ENCODE results near the gene TECPR2. TPM values are rescaled to one million over a fixed set of nuclear protein-coding genes. Genes with fewer than 3 reads are reported as not detected.

The TECPR2 gene
- polyA plus RNA-seq, 1 donor (not counting 4 experiments of a cell fraction or from before 2014, with no cell fraction given) = 8.3 TPM

DNA sequence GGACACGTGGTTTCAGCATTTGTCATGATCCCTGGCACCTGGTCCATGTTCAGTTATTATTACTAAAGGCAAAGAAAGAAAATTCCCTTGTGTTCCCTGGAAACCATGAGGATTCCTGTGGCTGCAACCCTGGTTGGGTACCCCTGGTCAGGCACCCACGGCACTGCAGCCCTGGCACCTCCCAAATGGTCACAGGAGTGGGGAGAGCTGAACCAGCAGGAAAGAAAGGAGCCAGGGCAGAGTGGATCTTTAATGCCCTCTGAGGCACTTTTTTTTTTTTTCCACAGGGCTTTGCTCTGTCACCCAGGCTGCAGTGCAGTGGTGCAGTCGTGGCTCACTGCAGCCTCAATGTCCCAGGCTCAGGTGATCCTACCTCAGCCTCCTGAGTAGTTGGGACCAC is 17.5 kb upstream of the TECPR2 start:
- no peak overlapping the region for H3K4me2 ChIP-seq (ENCODE audit: control insufficient read depth, extremely low read depth, insufficient read depth, low read depth, low read length)
- H3K36me3 ChIP-seq (ENCODE audit: control insufficient read depth in 2 of 2, extremely low read depth in 1 of 2, insufficient read depth in 2 of 2, low read length in 2 of 2) = peaks cover 20% of the 10 kb centered on the region in 2 experiments
- H3K9ac ChIP-seq (ENCODE audit: control insufficient read depth, extremely low read depth, insufficient read depth, low read length) = no peak overlapping the region
- TF ChIP-seq, protein P1, sequence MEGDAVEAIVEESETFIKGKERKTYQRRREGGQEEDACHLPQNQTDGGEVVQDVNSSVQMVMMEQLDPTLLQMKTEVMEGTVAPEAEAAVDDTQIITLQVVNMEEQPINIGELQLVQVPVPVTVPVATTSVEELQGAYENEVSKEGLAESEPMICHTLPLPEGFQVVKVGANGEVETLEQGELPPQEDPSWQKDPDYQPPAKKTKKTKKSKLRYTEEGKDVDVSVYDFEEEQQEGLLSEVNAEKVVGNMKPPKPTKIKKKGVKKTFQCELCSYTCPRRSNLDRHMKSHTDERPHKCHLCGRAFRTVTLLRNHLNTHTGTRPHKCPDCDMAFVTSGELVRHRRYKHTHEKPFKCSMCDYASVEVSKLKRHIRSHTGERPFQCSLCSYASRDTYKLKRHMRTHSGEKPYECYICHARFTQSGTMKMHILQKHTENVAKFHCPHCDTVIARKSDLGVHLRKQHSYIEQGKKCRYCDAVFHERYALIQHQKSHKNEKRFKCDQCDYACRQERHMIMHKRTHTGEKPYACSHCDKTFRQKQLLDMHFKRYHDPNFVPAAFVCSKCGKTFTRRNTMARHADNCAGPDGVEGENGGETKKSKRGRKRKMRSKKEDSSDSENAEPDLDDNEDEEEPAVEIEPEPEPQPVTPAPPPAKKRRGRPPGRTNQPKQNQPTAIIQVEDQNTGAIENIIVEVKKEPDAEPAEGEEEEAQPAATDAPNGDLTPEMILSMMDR (optimal IDR thresholded peaks at IDR 0.05 in 1 of 3, IDR thresholded peaks at IDR 0.05 in 1 of 3, conservative IDR thresholded peaks at IDR 0.05 in 1 of 3; ENCODE audit: extremely low read depth in 1 of 3, insufficient read depth in 2 of 3, low read length in 3 of 3) = no peak
- no peak for TF ChIP-seq EZH2 (IDR thresholded peaks at IDR 0.05; ENCODE audit: low read length)
- no peak overlapping the region for H3K27ac ChIP-seq (ENCODE audit: control insufficient read depth, insufficient read depth, low read length)
- no peaks in the 10 kb centered on the region for H3K4me1 ChIP-seq (ENCODE audit: control insufficient read depth, extremely low read depth, insufficient read depth, low read length)
- H4K20me1 ChIP-seq (ENCODE audit: control insufficient read depth, extremely low read depth, insufficient read depth, low read length) = no peaks in the 10 kb centered on the region
- DNase-seq (ENCODE audit: low read depth, low spot score) (no peak), FAIRE-seq (no peak)
- H3K79me2 ChIP-seq (ENCODE audit: control insufficient read depth, insufficient read depth, low read length) = no peaks in the 10 kb centered on the region
- H3K4me3 ChIP-seq (ENCODE audit: control insufficient read depth in 2 of 3, extremely low read depth in 1 of 3, insufficient read depth in 2 of 3, low read depth in 1 of 3, low read length in 3 of 3) = no peak overlapping the region
- H2AFZ ChIP-seq (ENCODE audit: control insufficient read depth, low read length) = no peak overlapping the region
- no peaks in the 10 kb centered on the region for H3K27me3 ChIP-seq (ENCODE audit: control insufficient read depth, extremely low read depth, insufficient read depth, low read length)
- dilution Hi-C loops (cut with MboI; ENCODE audit: extremely low pct_ligation_motif_present, low sequenced_read_pairs) = no loop called here
- H3K9me1 ChIP-seq (ENCODE audit: control insufficient read depth, extremely low read depth, insufficient read depth, low read length) = no peaks in the 10 kb centered on the region
- no peaks in the 10 kb centered on the region for H3K9me3 ChIP-seq (ENCODE audit: control insufficient read depth, low read depth, low read length)

DNA sequence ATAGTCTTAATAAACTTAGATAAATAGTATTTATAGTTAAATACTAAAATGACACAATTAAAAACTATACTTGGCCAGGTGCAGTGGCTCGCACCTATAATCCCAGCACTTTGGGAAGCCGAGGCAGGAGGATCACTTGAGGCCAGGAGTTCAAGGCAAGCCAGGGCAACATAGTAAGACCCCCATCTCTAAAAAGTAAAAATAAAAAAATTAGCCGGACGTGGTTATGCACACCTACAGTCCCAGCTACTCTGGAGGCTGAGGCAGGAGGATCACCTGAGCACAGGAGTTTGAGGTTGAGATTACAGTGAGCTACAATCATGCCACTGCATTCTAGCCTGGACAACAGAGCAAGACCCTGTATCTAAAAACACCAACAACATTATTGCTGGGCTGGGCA is 16.1 kb upstream of the TECPR2 start:
- Histone ChIP-seq H3K4me1 (ENCODE audit: control insufficient read depth, extremely low read depth, insufficient read depth, low read length) (no peaks in the 10 kb centered on the region), H3K9me1 (ENCODE audit: control insufficient read depth, extremely low read depth, insufficient read depth, low read length) (no peaks in the 10 kb centered on the region), H3K27ac (ENCODE audit: control insufficient read depth, insufficient read depth, low read length) (no peak overlapping the region), H3K9me3 (ENCODE audit: control insufficient read depth, low read depth, low read length) (no peaks in the 10 kb centered on the region), H3K4me3 (ENCODE audit: control insufficient read depth in 2 of 3, extremely low read depth in 1 of 3, insufficient read depth in 2 of 3, low read depth in 1 of 3, low read length in 3 of 3) (no peak overlapping the region), H3K4me2 (ENCODE audit: control insufficient read depth, extremely low read depth, insufficient read depth, low read depth, low read length) (no peak overlapping the region), H2AFZ (ENCODE audit: control insufficient read depth, low read length) (no peak overlapping the region), H4K20me1 (ENCODE audit: control insufficient read depth, extremely low read depth, insufficient read depth, low read length) (no peaks in the 10 kb centered on the region), H3K36me3 (ENCODE audit: control insufficient read depth in 2 of 2, extremely low read depth in 1 of 2, insufficient read depth in 2 of 2, low read length in 2 of 2) (peaks cover 16 to 24% of the 10 kb centered on the region in 2 experiments), H3K27me3 (ENCODE audit: control insufficient read depth, extremely low read depth, insufficient read depth, low read length) (no peaks in the 10 kb centered on the region), H3K9ac (ENCODE audit: control insufficient read depth, extremely low read depth, insufficient read depth, low read length) (no peak overlapping the region), H3K79me2 (ENCODE audit: control insufficient read depth, insufficient read depth, low read length) (no peaks in the 10 kb centered on the region)
- dilution Hi-C loops (cut with MboI; ENCODE audit: extremely low pct_ligation_motif_present, low sequenced_read_pairs) = no loop called here
- TF ChIP-seq, protein P1 (optimal IDR thresholded peaks at IDR 0.05 in 1 of 3, IDR thresholded peaks at IDR 0.05 in 1 of 3, conservative IDR thresholded peaks at IDR 0.05 in 1 of 3; ENCODE audit: extremely low read depth in 1 of 3, insufficient read depth in 2 of 3, low read length in 3 of 3) = no peak
- no peak for TF ChIP-seq EZH2 (IDR thresholded peaks at IDR 0.05; ENCODE audit: low read length)
- no peak for FAIRE-seq
- DNase-seq (ENCODE audit: low read depth, low spot score) = no peak
